GM12865 (cell line): ENCODE results near the gene KRTCAP2.

ENCODE experiments used
- DNase-seq: peaks from one replicate; pipeline ENCODE4 v3.0.0; 2010; ENCODE audit warnings: low read depth
- H3K4me3 ChIP-seq: 2 replicates; pipeline ENCODE4 v1.5.1; 2011; ENCODE audit warnings: mild to moderate bottlenecking, low read depth, low read length, control low read depth
- CTCF ChIP-seq: IDR thresholded peaks from 2 replicates; pipeline ENCODE4 v1.5.1; 2011; ENCODE audit warnings: low read length, control low read depth, low read depth, inconsistent platforms; ENCODE audit not compliant: insufficient read depth; ENCODE audit errors: missing control alignments

KRTCAP2 gene

DNA sequence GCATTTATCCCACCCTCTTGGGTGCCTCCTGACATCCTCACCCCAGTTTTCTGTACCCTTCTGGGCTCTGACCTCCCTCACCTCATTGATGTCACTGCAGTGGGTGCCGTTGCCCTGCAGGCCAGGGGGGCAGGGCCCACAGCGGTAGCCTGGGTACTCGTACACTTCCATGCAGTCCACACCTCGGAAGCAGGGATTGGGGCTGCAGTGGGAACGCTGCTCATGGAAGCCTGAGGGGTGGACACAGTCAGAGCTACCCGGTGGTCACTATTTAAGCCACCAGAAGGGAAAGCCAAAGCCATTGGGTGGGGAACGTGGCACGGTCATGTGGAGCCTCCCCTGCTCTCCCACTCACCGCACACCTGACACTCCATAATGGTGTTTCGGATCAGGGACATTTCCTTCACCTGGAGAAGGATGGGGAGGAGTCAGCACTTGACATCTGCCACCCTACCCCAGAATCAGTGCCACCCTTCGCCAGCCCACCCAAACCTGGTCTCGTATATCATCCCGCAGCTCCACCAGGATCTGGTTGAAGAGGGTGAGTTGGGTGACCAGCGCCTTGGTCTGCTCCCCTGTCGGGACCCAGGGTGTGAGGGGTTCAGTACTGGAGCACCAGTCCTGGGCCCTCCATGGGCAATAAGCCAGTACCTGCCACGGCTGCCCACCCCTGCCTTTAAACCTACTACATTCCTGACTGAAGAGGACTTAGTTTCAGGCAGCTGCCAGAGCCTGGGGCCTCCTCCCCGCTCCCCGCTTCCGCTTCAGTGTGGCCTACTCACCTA lies 29.8 kb upstream of the KRTCAP2 start:
- DNase-seq: no peak
- H3K4me3 ChIP-seq: no peak overlapping the region
- no peak for TF ChIP-seq CTCF

DNA sequence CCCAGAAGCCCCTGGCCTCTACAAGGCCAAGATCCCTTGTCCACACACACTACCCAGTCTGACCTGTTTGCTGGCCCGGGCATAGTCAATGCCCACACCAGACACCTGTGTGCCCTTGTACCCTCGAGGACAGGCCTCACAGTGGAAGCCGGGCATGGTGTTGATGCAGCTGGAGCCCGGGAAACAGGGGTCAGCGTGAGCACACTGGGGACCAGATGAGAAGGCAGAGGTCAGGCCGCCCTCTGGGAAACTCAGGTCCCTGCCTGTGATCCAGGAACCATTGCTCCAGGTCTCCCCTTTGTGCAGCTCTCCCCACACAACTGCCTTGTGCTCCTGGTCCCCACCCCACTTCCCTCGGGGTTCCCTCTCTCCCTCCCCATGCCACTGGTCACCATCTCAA lies 29.1 kb upstream of the KRTCAP2 start:
- no peak for DNase-seq
- no peak overlapping the region for H3K4me3 ChIP-seq
- no peak for TF ChIP-seq CTCF

GRCh38 chr1:155200920-155201319 lies 27.8 kb upstream of the KRTCAP2 start:
- TF ChIP-seq CTCF: no peak
- DNase-seq: no peak
- H3K4me3 ChIP-seq: no peak overlapping the region

GRCh38 chr1:155199792-155200191 lies 26.7 kb upstream of the KRTCAP2 start:
- no peak overlapping the region for H3K4me3 ChIP-seq
- no peak for DNase-seq
- no peak for TF ChIP-seq CTCF

DNA sequence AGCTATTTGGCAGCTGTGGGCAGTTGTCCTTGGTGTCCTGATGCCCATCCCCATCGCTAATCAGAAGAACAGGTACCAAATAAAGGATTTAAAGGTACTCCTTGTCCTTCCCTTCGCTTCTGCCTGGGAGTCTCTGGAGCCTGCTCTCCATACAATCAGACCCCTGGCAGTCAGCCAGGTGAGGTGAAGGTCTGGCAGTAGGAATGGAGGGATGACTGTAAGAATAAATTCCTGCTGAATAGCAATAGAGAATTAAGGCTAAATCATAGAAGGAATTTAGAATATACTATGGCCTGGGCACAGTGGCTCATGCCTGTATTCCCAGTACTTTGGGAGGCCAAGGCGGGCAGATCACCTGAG lies 25.4 kb upstream of the KRTCAP2 start:
- no peak for DNase-seq
- H3K4me3 ChIP-seq: no peak overlapping the region
- TF ChIP-seq CTCF: no peak

DNA sequence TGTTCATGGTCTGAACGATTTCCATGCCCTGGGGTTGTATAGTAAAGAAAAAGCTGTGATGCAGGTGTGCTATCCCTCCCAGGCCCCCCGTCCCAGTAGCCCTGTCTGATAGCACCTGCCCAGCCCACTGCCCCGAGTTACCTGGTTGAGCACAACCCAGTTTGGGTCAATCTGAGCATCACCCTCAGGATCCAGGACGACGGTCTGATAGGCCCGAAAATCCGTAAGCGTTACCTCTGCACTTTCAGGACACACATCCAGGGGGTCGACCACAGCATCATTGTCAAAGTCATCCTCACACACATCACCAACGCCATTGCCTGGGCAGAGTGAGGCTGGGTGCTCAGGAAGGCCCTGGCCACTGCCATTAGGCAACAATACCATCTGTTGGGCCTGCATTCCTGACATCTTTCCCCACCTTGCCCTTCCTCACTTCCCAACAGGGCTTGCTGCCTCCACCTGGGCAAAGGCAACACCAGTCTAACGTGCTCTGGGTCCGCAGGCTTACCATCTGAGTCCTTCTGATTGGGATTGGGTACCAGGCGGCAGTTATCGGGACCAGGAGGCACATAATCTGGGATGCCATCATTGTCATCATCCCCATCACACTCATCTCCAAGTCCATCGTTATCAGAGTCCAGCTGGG lies 24.9 kb upstream of the KRTCAP2 start:
- no peak for DNase-seq
- no peak for TF ChIP-seq CTCF
- no peak overlapping the region for H3K4me3 ChIP-seq

- H3K4me3 ChIP-seq: no peak overlapping the region
- no peak for DNase-seq
- no peak for TF ChIP-seq CTCF
These were observed 24.0 kb upstream of the KRTCAP2 start for GRCh38 chr1:155196893-155197638.
